Measurements from ENCODE around the gene PAM.

DNA sequence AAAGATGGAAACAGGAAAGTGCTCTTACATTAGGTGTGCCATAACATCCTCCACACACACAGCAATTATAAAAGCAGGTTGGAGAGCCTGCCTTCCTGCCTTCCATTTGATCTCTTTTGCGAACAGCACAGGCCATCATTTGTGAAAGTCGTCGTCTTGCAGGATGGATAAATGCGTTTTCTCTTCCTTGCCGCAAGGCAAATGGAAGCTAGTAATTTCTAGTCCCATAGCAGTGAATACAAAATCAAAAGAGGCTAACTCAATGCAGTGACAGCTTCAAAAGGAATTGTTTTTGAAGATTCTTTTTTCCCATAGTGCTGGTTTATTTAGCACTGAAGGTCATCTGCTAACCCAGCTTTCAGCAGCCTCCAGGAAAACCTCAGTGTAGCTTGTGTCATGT lies 186.0 kb downstream of the PAM start:
- no peak for TF ChIP-seq CTCF (IDR thresholded peaks at IDR 0.05; ENCODE audit: low read depth, low read length, missing input control)
- no peak for TF ChIP-seq ZBTB33 (IDR thresholded peaks at IDR 0.05)
- TF ChIP-seq RXRA (IDR thresholded peaks at IDR 0.05): no peak
- no peak for TF ChIP-seq YY1 (IDR thresholded peaks at IDR 0.05)
- TF ChIP-seq JUND (IDR thresholded peaks at IDR 0.05): no peak
- TF ChIP-seq REST (IDR thresholded peaks at IDR 0.05): no peak
- no peak for TF ChIP-seq TAF1 (conservative IDR thresholded peaks at IDR 0.05)
- TF ChIP-seq FOXA2 (IDR thresholded peaks at IDR 0.05): no peak
- no peak for TF ChIP-seq MAX (IDR thresholded peaks at IDR 0.05)
- no peak for TF ChIP-seq ATF3 (IDR thresholded peaks at IDR 0.05)
